OCI-LY3 (cell line): Measurements from ENCODE around the gene SLC19A1.

Source experiments
- H2AFZ ChIP-seq: fragments of 200-600, 300-600 bp; shearing (Covaris generic); 2 replicates; pipeline ENCODE4 v1.6.0; 2014; ENCODE audit warnings: antibody characterized with exemption, low read depth, low read length
- H3K27ac ChIP-seq: fragments of 200-600, 300-600 bp; sonication (generic); 2 replicates; pipeline ENCODE4 v1.5.1; 2014; ENCODE audit warnings: mild to moderate bottlenecking, low read length, moderate library complexity, mixed read lengths
- H3K27me3 ChIP-seq: fragments of 200-600, 300-600 bp; sonication (generic); 2 replicates; pipeline ENCODE4 v1.6.1; 2014; ENCODE audit warnings: low read depth, low read length, mixed read lengths
- H3K36me3 ChIP-seq: fragments of 200-600, 300-600 bp; sonication (generic); replicated peaks from 2 replicates; pipeline ENCODE3; 2014; ENCODE audit warnings: low read depth, low read length, mixed read lengths
- H3K4me1 ChIP-seq: fragments of 300-600, 200-600 bp; sonication (generic); 2 replicates; pipeline ENCODE4 v1.6.1; 2014; ENCODE audit warnings: low read length, mixed read lengths
- H3K4me2 ChIP-seq: fragments of 200-600, 300-600 bp; sonication (generic); 2 replicates; pipeline ENCODE4 v1.6.1; 2014; ENCODE audit warnings: low read length, mixed read lengths
- H3K4me3 ChIP-seq: fragments of 300-600, 200-600 bp; sonication (generic); 2 replicates; pipeline ENCODE4 v1.5.1; 2014; ENCODE audit warnings: antibody characterized with exemption, mild to moderate bottlenecking, low read length, moderate library complexity
- H3K79me2 ChIP-seq: fragments of 300-600, 200-600 bp; shearing (Covaris generic); 2 replicates; pipeline ENCODE4 v1.6.1; 2014; ENCODE audit warnings: mild to moderate bottlenecking, low read length, mixed read lengths
- H3K9ac ChIP-seq: fragments of 300-600, 200-600 bp; shearing (Covaris generic); 2 replicates; pipeline ENCODE4 v1.6.0; 2014; ENCODE audit warnings: mild to moderate bottlenecking, low read length, moderate library complexity
- H3K9me3 ChIP-seq: fragments of 200-600, 300-600 bp; shearing (Covaris generic); 2 replicates; pipeline ENCODE4 v1.6.1; 2014; ENCODE audit warnings: low read length, mixed read lengths; ENCODE audit not compliant: insufficient read depth
- H4K20me1 ChIP-seq: fragments of 200-600, 300-600 bp; sonication (generic); 2 replicates; pipeline ENCODE4 v1.6.1; 2016; ENCODE audit warnings: low read length, mixed read lengths; ENCODE audit not compliant: insufficient read depth
- CTCF ChIP-seq: fragments of 200-600, 300-600 bp; sonication (generic); IDR thresholded peaks from 2 replicates; pipeline ENCODE4 v1.5.1; 2014; ENCODE audit warnings: antibody characterized with exemption, low read length, low read depth
- EZH2phosphoT487 ChIP-seq: fragments of 200-600 bp; shearing (Covaris generic); IDR thresholded peaks from 2 replicates; pipeline ENCODE4 v1.6.1; 2018; ENCODE audit warnings: antibody characterized with exemption, mixed run types, low read depth

Gene SLC19A1

GRCh38 chr21:45516671-45517151 lies 25.5 kb downstream of the SLC19A1 start:
- H3K4me2 ChIP-seq = no peak overlapping the region
- H3K79me2 ChIP-seq = peaks cover 19% of the 10 kb centered on the region
- TF ChIP-seq EZH2phosphoT487 (no peak), CTCF (no peak)
- H3K4me3 ChIP-seq = no peak overlapping the region
- H3K9me3 ChIP-seq = peaks cover 10% of the 10 kb centered on the region; the same call in 1 of the 2 replicates
- H3K36me3 ChIP-seq = peaks cover 41% of the 10 kb centered on the region
- H3K4me1 ChIP-seq = no peaks in the 10 kb centered on the region
- H2AFZ ChIP-seq = no peak overlapping the region
- no peaks in the 10 kb centered on the region for H4K20me1 ChIP-seq
- H3K27ac ChIP-seq = no peak overlapping the region
- no peak overlapping the region for H3K9ac ChIP-seq
- H3K27me3 ChIP-seq = no peaks in the 10 kb centered on the region

- Histone ChIP-seq H3K27ac (no peak overlapping the region), H3K36me3 (peaks cover 35% of the 10 kb centered on the region), H3K4me3 (no peak overlapping the region), H2AFZ (no peak overlapping the region), H3K4me2 (no peak overlapping the region), H3K9ac (no peak overlapping the region), H3K27me3 (no peaks in the 10 kb centered on the region), H3K79me2 (peaks cover 19% of the 10 kb centered on the region), H3K4me1 (no peaks in the 10 kb centered on the region), H4K20me1 (no peaks in the 10 kb centered on the region), H3K9me3 (peaks cover 10% of the 10 kb centered on the region; the same call in 1 of the 2 replicates)
- TF ChIP-seq CTCF = no peak
- no peak for TF ChIP-seq EZH2phosphoT487
Measured at GRCh38 chr21:45516071-45516670, 26.1 kb downstream of the SLC19A1 start.

- Histone ChIP-seq H3K36me3 (peaks cover 31% of the 10 kb centered on the region), H4K20me1 (no peaks in the 10 kb centered on the region), H3K4me2 (no peak overlapping the region), H3K4me1 (no peaks in the 10 kb centered on the region), H3K79me2 (peaks cover 19% of the 10 kb centered on the region), H3K27me3 (no peaks in the 10 kb centered on the region), H2AFZ (no peak overlapping the region), H3K9me3 (peaks cover 10% of the 10 kb centered on the region; the same call in 1 of the 2 replicates), H3K4me3 (no peak overlapping the region), H3K27ac (no peak overlapping the region), H3K9ac (no peak overlapping the region)
- no peak for TF ChIP-seq CTCF
- no peak for TF ChIP-seq EZH2phosphoT487
Measured at GRCh38 chr21:45515241-45516061, 26.8 kb downstream of the SLC19A1 start.

GRCh38 chr21:45514311-45515021 lies 27.8 kb downstream of the SLC19A1 start:
- Histone ChIP-seq H3K4me3 (no peak overlapping the region), H3K27me3 (no peaks in the 10 kb centered on the region), H3K9ac (no peak overlapping the region), H3K79me2 (peaks cover 16% of the 10 kb centered on the region), H4K20me1 (no peaks in the 10 kb centered on the region), H3K4me1 (no peaks in the 10 kb centered on the region), H3K9me3 (peaks cover 10% of the 10 kb centered on the region; the same call in 1 of the 2 replicates), H3K27ac (no peak overlapping the region), H3K4me2 (no peak overlapping the region), H3K36me3 (peaks cover 21% of the 10 kb centered on the region), H2AFZ (no peak overlapping the region)
- TF ChIP-seq EZH2phosphoT487 = no peak
- TF ChIP-seq CTCF = no peak
